K562 (cell line): ENCODE measurements around the gene MSH4. TPM values are rescaled to one million over a fixed set of nuclear protein-coding genes. Genes with fewer than 3 reads are reported as not detected.

Experiments
- FOXA1 ChIP-seq: fragments of 450-650 bp; IDR thresholded peaks from 2 replicates; pipeline ENCODE4 v1.6.1; 2016; ENCODE audit warnings: mild to moderate bottlenecking, borderline replicate concordance
- FOXP4 ChIP-seq: sonication (generic); formaldehyde crosslinking; IDR thresholded peaks from 2 replicates; pipeline ENCODE4 v1.8.0; 2022; ENCODE audit warnings: mild to moderate bottlenecking, missing genetic modification reagents, borderline replicate concordance
- USF2 ChIP-seq: sonication (generic); formaldehyde crosslinking; IDR thresholded peaks from 2 replicates; pipeline ENCODE4 v1.5.0; 2020; ENCODE audit warnings: missing genetic modification reagents
- ZNF318 ChIP-seq, 2 experiments: fragments of 450-650 bp; IDR thresholded peaks; 2 replicates each; pipeline ENCODE4 v1.6.1; 2016; ENCODE audit warnings: mild to moderate bottlenecking in 2 of 2, borderline replicate concordance in 1 of 2, low read depth in 1 of 2, moderate library complexity in 1 of 2
- polyA plus RNA-seq, 8 experiments: library from polyadenylated mRNA; depleted of rRNA in 4 of 8; stranded (reverse) in 5 of 8; unstranded in 3 of 8; fragments of >200 nt; fragmentation: Nextera tagmentation in 2 of 8; fragmentation: Illumina TruSeq in 1 of 8; extraction: Ambion mirVana in 2 of 8; extraction: Trizol in 1 of 8; gene quantifications; 2 replicates each; pipeline versions ENCODE4 v1.2.1 to v1.2.3, GENCODE V29; 2011 to 2014; ENCODE audit warnings: inconsistent platforms in 1 of 8, missing spikeins in 1 of 8
- total RNA-seq, 7 experiments: library from RNA; depleted of rRNA in 6 of 7; stranded (reverse); fragments of >200 nt in 6 of 7; fragmentation: Illumina TruSeq in 2 of 7; extraction: Trizol in 2 of 7; gene quantifications; 2 replicates each; pipeline versions ENCODE4 v1.2.1 to v1.2.3, GENCODE V29; 2011 to 2021; ENCODE audit warnings: low replicate concordance in 1 of 7
- TF ChIP-seq, protein P1 (sequence below): IDR thresholded peaks from 2 replicates; pipeline ENCODE4 v1.6.1; 2011; ENCODE audit warnings: borderline replicate concordance, low read depth, mild to moderate bottlenecking, moderate library complexity, low read length; ENCODE audit not compliant: insufficient read depth, poor library complexity, severe bottlenecking
- TF ChIP-seq, protein P2 (sequence below): fragments of 450-650 bp; conservative IDR thresholded peaks from 2 replicates; pipeline ENCODE4 v1.6.1; 2016; ENCODE audit warnings: missing genetic modification characterization, low read depth, mild to moderate bottlenecking, control low read depth, missing compliant biosample characterization

Gene MSH4
- total and polyA plus RNA-seq, 9 of the 15 experiments (the other 6 are each of a cell fraction or from before 2014, with no cell fraction given): 0.04 to 0.18 (median 0.12) TPM; not detected in 4

DNA sequence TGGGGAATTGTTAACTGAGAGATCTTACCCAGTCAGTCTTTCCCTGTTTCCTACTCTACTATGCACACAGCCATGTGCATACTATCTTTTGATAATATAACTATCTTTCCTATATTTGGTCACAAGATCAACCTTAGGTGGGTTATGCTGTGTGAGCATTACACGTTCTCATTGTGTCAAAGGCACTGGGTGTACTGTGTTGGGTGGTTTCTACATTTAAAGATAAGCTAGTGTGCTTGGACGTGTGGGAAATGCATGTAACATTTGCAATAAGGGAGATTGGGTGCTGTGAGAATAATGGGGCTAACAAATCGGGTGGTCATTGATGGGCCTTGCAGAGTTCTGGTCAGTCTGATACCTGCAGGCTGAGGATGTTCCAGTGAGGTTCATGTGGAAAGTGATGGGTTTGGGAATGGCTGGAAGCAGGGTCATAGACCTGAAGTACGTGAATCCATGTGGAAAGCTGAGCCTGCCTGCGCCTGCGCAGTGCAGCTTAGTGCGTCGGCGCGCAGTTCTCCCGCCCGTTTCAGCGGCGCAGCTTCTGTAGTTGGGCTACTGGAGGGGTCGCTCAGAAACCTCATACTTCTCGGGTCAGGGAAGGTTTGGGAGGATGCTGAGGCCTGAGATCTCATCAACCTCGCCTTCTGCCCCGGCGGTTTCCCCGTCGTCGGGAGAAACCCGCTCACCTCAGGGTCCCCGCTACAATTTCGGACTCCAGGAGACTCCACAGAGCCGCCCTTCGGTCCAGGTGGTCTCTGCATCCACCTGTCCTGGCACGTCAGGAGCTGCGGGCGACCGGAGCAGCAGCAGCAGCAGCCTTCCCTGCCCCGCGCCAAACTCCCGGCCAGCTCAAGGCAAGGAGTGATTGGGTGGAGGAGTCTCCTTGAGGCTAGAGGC, at the start of gene MSH4 (continued):
- TF ChIP-seq ZNF318 (IDR thresholded peaks at IDR 0.05; ENCODE audit: borderline replicate concordance in 1 of 2, low read depth in 1 of 2): no peak
- TF ChIP-seq FOXP4 (CRISPR knock-in tag): no peak
- TF ChIP-seq, protein P1, sequence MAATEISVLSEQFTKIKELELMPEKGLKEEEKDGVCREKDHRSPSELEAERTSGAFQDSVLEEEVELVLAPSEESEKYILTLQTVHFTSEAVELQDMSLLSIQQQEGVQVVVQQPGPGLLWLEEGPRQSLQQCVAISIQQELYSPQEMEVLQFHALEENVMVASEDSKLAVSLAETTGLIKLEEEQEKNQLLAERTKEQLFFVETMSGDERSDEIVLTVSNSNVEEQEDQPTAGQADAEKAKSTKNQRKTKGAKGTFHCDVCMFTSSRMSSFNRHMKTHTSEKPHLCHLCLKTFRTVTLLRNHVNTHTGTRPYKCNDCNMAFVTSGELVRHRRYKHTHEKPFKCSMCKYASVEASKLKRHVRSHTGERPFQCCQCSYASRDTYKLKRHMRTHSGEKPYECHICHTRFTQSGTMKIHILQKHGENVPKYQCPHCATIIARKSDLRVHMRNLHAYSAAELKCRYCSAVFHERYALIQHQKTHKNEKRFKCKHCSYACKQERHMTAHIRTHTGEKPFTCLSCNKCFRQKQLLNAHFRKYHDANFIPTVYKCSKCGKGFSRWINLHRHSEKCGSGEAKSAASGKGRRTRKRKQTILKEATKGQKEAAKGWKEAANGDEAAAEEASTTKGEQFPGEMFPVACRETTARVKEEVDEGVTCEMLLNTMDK: no peak
- TF ChIP-seq, protein P2, sequence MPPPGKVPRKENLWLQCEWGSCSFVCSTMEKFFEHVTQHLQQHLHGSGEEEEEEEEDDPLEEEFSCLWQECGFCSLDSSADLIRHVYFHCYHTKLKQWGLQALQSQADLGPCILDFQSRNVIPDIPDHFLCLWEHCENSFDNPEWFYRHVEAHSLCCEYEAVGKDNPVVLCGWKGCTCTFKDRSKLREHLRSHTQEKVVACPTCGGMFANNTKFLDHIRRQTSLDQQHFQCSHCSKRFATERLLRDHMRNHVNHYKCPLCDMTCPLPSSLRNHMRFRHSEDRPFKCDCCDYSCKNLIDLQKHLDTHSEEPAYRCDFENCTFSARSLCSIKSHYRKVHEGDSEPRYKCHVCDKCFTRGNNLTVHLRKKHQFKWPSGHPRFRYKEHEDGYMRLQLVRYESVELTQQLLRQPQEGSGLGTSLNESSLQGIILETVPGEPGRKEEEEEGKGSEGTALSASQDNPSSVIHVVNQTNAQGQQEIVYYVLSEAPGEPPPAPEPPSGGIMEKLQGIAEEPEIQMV: no peak
- no peak for TF ChIP-seq USF2 (CRISPR knock-in tag)
- no peak for TF ChIP-seq FOXA1
